Measurements from ENCODE around the gene POLR3K.
"Not testable (repeated sequence)": the region's sequence is repeated elsewhere in the genome, so short reads cannot be mapped to it uniquely, and the experiment has no call there.

POLR3K gene

DNA sequence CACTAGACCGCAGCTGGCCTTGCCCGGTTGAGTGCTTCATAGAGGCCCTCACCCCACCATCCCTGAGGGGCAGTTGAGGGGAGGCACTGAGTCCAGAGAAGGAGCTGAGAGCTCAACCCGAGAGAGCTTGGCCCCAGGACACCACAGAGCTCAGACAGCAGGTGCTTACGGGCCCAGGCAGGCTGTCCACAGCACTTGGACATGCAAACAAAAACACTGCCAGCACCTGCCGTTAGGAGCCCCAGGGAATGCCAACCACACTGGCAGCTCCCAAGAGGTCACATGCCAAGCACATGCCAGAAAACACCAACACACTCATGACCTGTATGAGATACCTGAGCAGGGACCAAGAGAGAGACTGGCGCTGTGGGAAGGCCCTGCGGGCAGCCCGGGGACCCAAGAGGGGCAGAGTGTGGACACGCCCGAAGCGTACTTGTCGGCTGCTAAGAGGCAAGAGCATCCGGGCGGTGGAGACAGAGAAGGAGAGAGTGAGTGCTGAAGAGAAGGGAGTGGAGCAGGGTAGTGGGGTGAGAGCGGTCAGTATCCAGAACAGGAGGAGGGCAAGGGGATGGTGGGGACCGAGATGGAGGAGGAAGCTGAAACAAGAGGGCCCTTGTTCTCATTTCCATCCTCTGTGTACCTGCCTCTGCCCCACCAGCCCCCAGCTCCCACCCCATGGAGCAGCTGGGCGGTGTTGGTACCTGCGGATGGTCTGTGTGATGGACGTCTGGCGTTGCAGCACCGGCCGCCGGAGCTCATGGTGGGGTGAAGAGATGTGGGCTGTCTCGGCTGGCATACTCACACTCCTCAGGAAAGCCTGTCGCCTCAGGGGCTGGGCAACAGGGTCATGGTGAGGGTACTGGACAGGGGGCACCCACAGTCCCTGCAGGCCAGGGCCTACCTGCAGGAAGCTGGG is 10.8 kb upstream of the POLR3K start:
- no peak for DNase-seq

DNA sequence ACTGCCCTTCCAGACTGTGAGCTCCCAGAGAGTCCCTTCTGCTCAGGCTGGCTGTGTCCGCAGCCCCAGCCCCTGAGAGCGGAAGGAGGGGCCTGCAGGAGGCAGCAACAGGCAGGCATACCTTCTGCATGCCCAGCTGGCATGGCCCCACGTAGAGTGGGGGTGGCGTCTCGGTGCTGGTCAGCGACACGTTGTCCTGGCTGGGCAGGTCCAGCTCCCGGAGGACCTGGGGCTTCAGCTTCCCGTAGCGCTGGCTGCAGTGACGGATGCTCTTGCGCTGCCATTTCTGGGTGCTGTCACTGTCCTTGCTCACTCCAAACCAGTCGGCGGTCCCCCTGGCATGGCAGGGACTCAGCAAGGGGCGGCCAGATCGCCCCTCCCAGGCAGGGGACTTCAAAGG is 10.1 kb upstream of the POLR3K start:
- DNase-seq: no peak

DNA sequence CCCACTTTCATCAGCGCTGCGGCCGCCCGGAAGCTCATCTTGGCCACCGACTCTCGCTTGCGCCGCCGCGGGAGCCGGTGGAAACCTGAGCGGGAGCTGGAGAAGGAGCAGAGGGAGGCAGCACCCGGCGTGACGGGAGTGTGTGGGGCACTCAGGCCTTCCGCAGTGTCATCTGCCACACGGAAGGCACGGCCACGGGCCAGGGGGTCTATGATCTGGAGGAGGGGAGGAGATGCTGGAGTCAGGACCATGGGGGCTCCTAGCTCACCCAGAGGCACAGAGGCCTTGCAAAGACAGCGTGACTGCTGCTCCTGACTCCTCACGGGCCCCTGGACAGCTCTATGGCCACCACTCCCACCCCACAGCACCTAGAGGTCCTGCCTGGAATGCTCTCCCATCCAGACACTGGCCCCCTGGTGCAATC is 9.6 kb upstream of the POLR3K start:
- no peak for DNase-seq

DNA sequence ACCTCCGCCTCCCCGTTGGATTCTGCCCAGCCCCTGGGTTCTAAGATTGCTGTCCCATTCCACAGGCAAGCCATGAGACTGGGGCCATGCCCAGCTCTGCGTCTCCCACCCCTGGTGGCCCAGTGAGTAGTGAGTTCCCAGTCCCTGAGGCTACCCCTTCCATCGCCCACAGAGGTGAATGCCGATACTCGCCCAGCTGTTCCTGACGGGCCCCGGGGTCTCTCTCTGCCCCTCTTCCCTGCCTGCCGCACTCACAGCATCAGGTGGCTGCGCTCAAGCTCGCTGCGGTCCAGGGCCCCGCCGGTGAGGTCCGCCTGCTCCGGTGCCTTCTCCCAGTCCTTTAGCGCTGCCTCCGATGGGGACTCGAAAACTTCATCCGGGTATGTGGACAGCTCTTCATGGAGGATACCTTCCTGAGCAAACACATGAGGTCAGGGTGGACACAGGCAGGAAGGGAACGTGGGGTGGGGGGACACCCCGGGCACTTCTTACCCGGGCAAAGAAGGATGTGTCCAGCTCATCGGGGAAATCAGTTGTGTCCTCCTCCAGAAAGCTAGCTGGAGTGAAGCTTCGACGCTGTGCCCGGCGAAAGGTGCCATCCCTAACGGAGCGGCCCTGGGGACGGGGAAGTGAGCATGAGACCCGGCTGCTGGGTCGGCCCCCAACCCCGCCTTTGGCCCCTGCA is 9.0 kb upstream of the POLR3K start:
- no peak for DNase-seq

DNA sequence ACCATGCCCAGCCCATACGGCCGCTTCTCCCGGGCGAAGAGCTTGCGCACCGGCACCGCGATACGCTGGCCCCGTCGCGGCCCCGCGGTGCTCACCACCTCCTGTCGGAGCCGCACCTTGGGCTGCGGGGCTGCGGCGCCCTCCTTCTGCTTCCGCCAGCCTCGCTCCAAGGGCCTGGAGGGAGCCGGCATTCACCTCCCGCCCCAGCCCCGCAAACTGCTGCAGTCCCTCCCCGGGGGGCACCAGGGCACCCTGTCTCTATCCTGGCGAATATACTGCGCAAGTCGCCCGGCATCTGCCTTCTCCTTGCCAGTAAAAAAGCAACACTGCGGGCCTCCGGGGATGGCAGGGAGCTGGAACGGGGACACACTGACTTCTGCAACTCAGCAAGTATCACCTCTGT is 8.5 kb upstream of the POLR3K start:
- DNase-seq: no peak

DNA sequence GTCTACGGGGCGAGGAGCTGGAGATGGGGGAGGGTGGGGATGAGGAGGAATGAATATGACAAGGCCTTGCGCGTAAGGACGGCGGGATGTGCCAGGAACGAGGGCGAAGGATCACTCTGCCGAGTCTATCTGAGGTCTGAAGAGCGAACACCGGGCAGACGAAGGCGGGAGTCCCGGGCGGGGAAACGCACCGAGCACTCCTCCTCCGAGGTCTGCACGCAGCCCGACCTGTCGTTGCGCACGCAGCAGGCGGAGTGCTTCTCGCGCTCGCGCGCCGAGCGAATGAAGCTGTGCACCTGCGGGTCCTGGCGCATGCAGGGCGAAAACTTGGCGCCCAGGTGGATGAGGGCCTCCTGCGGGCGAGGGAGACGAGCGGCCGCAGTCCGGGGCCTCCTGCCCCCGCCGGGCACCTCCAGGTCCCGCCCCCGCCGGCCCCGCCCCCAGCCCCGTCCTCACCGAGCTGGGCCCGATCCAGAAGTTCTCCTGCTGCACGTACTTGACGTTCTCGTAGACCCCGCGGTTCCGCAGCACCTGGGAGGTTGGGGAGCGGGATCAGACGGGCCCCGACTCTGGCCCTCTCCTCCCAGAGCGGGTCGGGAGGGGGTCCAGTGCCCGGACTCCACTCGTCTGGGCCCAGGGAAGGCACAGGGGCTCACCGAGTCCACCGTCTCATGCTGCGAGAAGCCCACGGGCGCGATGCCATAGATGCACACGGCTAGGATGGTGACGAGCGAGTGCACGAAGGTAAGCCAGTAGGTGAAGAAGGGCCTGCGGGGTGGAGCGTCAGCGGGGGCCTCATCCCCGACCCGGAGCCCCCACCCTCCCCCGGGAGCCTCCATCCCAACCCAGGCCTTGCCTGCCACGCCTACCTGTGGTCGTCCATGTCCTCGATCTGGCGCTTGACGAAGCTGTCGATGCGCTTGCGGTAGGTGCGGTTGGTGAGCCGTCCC is 7.8 kb upstream of the POLR3K start:
- DNase-seq: no peak

DNA sequence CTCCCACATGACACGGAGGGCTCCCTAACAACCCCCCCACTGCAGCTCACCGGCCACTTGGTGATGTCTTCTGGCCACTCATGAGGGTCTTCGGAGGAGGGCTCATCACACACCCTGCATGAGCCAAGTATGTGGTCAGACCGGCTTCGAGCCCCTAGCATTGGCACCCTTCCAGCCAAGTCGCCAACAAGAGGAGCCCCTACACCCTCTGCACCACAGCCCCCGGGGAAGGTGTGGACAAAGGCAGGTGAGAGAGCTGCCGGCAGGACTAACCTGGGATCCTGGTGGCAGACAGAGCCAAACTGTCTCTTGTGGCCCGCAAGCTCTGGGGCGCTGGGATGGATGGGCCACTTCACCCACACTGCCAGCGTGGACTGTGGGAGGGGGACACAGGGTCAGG is 6.8 kb upstream of the POLR3K start:
- no peak for DNase-seq

DNA sequence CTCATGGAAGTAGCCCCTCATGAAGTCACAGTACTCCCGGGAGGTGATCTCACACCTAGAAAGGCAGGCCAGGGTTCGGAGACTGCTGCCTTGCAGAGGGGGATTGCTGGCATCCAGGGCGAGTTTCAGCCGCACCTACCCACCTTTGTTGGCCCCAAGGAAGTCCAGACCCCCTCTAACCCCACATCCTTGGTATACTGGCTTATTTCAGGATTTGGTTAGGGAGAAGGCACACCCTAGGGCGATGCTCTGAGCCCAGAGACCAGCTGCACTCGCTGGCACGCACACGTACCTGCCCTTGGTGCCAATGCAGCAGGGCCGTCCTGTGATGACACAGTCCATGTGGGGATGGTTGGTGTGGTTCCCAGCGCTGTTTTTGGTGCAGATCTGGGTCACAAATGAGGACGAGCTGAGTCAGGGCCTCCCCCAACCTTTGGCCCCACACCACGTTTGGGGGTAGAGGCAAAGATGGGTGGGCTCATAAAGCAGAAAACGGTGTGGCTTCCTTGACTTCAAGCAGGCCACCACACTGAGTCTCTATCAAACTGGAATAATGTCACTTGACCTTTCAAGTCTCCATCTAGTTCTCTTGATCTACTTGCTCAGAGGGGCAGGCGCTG is 6.1 kb upstream of the POLR3K start:
- DNase-seq: no peak

DNA sequence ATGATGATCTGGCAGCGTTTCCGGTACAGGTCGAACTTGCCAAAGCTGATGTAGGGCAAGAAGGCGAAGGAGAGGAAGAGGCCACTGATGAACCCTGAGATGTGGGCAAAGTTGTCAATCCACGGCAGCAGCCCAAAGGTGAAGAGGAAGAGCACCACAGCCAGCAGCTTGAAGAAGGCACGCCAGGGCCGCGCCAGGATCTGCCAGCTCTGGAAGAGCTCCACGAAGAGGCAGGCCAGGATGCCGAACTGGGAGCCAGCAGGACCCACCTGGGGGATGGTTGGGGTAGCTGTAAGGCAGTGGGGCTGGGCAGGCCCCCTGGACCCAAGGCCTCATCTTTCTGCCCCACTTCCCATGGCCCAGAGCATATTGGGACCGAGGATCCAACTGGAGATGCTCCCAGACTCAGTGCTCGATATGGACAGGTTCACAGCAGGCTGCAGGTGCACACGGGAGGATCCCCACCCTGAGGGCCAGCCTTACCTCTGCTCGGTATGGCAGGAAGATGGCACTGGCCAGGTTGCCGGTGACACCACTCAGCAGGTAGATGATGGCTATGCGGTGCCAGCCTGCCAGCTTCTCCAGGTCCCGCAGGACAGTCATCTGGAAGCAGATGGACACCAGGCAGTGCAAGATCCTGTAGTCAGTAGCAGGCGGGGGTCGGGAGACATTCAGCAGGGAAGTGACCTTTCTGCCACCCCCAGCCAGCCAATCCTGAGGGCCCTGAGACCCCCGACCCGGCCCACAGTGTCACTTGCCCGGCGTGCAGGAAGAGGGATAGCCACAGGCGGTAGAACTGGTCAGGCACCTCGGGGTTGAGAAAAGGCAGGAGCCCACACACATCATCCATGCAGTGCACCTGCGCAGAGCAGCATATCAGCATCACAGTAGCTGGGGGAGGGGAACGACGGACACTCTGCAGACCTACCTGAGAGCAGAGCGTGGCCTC is 5.4 kb upstream of the POLR3K start:
- DNase-seq: no peak

DNA sequence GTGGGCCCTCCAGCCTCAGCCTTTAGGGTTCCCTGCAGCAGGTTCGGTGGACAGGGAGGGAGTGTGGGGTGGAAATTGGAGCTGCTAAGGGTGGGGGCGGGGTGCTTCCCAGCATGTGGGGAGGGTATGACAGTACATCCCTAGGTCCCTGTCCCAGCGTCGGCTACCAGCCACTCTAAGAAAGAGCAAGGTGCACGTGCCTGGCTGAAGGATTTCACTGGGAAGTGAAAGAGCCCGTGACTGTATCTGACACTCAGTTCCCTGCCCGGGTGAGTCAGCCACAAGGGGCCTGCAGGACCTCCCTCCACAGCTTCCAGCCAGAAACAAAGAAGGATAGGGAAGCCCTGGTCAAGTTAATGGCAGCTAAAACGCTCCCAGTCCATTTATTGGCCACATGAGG is 4.3 kb upstream of the POLR3K start:
- no peak for DNase-seq

DNA sequence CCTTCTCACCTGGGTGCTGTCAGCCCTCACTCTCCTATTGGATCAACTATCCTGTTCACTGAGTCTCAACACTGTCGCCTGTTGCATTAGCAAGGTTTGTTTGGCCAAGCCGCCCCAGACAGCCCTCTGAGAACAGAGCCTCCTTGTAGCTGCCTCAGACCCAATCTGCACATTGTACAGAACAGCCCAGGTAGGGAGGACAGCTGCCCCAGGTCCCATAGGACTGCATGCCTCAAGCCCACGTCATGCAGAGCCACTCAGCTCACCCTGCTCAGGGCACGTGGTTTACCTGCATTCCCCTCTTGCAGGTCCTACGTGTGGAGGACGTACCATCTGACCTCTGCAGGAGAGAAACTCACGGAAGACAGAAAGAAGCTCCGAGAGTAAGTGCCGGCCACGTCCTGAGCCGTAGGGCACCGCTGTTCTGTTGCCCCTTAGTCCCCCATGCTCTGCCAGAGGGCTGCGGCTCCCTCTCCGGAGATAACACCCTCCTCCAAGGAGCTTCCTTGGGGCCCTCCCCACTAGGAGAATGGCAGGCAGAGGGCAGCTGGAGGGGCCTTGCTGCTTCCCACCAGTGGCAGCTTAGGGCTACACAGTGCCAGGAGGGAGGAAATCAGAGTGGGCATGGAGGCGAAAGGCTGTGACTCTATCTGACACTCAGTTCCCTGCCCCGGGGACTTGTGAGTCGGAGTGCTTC is 3.0 kb upstream of the POLR3K start:
- DNase-seq: no peak

DNA sequence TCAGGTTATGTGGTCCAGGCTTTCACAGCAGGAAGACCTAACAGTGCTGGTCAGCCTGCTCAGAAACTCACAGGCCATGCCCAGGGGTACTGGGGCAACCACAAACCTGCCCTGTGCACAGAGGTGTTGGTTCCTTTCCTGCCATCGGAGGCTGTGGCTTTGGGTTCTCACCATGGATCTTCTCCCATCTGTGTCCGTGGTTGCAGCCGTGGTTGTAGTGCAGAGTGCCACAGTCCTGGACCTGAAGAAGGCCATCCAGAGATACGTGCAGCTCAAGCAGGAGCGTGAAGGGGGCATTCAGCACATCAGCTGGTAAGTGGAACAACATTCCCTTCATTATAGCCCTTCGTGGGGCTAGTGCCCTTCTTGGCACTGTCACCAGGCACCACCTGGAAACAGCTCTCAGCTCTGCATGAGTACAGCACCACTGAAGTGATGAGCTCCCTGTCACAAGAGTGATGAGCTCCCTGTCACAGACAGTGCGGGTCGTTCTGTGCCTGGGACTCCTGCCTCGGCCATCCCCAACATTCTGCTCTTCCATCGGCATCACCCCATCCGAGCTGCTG is 2.2 kb upstream of the POLR3K start:
- no peak for DNase-seq

DNA sequence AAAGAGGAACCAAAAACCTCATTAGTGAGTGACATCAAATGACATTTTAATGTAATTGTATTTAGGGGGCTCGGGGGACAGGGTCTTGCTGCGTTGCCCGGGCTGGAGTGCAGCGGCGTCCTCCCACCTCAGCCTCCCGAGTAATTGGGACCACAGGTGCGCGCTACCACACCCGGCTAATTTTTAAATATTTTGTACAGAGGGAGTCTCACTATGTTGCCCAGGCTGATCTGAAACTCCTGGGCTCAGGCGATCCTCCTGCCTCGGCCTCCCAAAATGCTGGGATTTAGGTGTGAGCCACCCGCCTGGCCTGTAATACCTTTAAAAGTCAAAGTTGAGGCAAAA is 801 bp upstream of the POLR3K start:
- no peak for DNase-seq

DNA sequence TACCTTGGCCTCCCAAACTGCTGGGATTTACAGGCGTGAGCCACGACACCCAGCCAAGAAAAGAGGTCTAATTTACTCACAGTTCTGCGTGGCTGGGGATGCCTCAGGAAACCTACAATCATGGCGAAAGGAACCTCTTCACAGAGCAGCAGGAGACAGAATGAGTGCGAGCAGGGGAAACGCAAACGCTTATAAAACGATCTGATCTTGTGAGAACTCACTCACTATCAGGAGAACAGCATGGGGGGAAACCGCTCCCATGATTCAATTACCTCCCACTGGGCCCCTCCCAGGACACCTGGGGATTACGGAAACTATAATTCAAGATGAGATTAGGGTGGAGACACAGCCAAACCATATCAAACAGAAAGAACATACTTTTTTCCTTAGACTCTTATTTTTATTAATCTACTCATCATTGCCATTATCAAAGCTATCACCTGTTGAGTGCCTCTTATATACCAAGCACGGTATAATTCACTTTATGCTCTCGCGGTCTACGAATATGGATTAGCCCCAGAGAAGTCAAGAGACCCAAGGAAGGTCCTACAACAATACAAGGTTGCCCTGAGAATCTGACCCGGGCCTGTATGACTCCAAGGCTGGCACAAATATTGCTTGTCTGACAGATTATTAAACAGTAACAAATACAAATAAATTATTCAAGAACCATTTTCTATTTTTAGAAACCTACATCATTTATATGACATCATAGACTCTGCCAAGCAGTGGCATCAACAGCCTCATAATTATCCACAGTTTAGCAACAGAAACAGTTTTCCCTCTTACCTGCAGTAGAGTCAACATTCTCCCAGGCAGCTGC is 2.4 kb downstream of the POLR3K start:
- DNase-seq: no peak

DNA sequence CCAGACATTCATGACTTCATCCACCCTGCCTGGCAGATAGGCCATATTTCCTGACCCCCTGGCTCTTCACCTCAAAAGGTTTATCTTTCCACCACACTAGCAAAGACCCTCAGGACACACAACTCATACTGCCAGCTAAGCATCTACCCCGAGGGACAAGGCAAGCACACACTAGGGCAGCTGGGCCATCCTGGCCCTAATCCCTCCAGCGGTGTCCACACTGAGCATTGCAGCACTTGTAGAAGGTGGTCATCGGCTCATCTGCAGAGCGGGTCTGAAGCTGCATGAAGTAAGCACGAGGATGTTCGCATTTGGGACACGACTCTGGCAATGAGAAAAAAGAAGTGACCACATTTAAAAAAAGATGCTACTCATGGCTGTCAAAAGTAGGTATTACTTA is 6.2 kb downstream of the POLR3K start:
- no peak for DNase-seq

DNA sequence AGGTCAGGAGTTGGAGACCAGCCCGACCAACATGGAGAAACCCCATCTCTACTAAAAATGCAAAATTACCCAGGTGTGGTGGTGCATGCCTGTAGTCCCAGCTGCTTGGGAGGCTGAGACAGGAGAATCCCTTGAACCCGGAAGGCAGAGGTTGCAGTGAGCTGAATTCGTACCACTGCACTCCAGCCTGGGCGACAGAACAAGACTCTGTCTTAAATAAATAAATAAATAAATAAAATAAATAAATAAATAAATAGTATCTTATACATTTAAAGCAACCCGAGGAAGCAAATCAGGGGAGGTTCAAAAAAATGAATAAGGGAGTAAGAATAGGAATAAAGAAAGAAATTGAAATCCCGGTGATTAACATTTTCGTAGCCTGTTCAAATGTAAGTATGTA is 6.9 kb downstream of the POLR3K start:
- DNase-seq: not testable (repeated sequence)

DNA sequence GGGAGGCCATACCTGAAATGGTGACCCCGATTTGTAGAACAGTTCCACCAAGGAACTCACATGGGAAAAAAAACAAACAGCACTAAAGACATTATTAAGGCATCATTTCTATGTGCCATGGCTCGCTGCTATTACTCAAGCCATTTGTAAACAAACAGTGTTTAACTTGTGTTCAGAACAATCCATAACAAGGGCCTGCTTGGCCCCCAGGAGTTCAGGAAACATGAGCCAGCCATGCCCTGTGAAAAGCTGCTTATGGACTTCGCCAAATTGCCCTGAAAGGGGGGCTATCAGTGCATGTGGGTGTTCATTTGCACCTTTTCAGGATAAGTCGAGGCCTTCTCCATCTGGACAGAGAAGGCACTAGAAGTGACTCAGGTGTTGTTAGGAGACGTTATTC is 8.0 kb downstream of the POLR3K start:
- DNase-seq: no peak

DNA sequence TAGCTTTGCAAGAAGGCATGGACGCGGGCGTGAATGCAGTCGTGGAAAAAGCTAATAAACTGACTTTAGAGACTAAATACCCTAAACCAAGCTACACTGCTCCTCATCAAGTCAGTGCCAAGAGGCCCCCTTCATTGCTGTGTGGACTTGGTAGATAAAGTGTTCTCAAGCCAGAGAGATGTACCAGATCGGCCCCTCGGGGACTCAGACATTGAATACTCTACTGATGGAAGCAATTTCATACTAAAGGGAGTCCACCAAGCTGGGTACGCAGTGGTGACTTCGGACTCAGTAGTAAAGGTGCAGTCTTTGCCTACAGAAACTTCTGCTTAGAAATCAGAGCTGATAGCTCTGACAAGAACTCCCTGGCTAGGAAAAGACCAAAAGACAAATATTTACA is 8.8 kb downstream of the POLR3K start:
- DNase-seq: no peak

DNA sequence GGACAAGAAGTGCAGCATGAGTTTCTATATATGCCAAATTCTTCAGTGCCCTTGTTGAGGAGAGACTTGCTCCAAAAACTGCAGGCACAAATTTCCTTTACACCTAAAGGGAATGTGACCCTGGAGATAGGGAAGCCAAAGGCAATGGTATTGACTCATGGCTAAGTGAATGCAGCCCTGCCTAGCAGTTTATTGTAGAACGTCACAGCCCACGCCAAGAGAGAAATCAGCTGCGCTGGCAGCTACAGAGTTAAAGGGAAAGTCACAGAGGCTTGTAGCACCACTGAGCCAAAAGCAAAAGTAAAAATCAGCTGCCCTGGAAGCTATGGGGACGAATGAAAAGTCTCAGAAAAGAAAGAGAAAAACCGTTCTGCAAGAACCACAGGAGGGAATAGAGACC is 10.1 kb downstream of the POLR3K start:
- no peak for DNase-seq

DNA sequence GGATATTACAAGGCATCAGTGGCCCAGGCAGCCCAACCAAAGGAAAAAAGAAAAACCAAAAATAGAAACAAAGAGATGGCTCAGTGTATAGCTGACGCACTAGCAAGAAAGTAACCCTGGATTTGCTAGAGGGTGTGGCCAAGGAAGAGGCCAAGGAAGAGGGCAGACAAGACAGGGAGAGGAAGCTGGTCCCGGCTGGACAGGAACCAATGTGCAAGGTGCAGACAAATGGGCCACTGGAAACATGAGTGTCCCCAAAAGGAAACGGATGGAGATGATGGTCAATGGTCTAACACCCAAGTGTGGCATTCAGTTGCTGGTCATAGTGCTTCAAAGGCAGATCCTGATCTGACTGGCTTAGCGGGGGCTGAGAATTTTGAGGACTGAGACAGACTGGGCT is 10.7 kb downstream of the POLR3K start:
- no peak for DNase-seq

All from HCEC 1CT (cell line).